Stimulated activated memory B cell treated with anti-CD40 and anti-IgM and Interleukin-4, amounts not matched to agents 10 μg/mL and 1 μg/mL and 100 μg/mL, for 72 hours (primary cell): ENCODE measurements around the gene DUSP6.

Experiments
- ATAC-seq: fragments of 150-1000 bp; cut with Tn5 transposase; 2 replicates; pipeline ENCODE4 v1.10.0; 2021
- H3K27ac Mint-ChIP-seq: one replicate; pipeline ENCODE4 v1.8.0; 2022; ENCODE audit warnings: mild to moderate bottlenecking, mixed read lengths
- H3K27me3 Mint-ChIP-seq: one replicate; pipeline ENCODE4 v1.8.0; 2022; ENCODE audit warnings: mixed read lengths
- H3K36me3 Mint-ChIP-seq: one replicate; pipeline ENCODE4 v1.8.0; 2022; ENCODE audit warnings: mixed read lengths
- H3K4me1 Mint-ChIP-seq: one replicate; pipeline ENCODE4 v1.8.0; 2022; ENCODE audit warnings: mixed read lengths
- H3K4me3 Mint-ChIP-seq: one replicate; pipeline ENCODE4 v1.8.0; 2022; ENCODE audit warnings: mild to moderate bottlenecking, moderate library complexity, mixed read lengths
- H3K9me3 Mint-ChIP-seq: one replicate; pipeline ENCODE4 v1.8.0; 2022; ENCODE audit warnings: mixed read lengths

Gene DUSP6, protein sequence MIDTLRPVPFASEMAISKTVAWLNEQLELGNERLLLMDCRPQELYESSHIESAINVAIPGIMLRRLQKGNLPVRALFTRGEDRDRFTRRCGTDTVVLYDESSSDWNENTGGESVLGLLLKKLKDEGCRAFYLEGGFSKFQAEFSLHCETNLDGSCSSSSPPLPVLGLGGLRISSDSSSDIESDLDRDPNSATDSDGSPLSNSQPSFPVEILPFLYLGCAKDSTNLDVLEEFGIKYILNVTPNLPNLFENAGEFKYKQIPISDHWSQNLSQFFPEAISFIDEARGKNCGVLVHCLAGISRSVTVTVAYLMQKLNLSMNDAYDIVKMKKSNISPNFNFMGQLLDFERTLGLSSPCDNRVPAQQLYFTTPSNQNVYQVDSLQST

GRCh38 chr12:89352492-89353187 lies at the start of gene DUSP6:
TSS of gene DUSP6 (minus strand) at chr12:89352501. CDS start at chr12:89352039, 462 bp downstream.
- peak; percentile 78 for ATAC-seq
- H3K4me1 Mint-ChIP-seq: peaks cover 59% of the 10 kb centered on the region
- peak within 1 kb of the TSS; percentile 73 for H3K27ac Mint-ChIP-seq
- H3K4me3 Mint-ChIP-seq: peak within 1 kb of the TSS; percentile 95
- no peaks in the 10 kb centered on the region for H3K9me3 Mint-ChIP-seq
- no peaks in the 10 kb centered on the region for H3K36me3 Mint-ChIP-seq
- H3K27me3 Mint-ChIP-seq: no peaks in the 10 kb centered on the region

GRCh38 chr12:89401433-89402058 lies 49.2 kb upstream of the DUSP6 start:
- no peak overlapping the region for H3K4me3 Mint-ChIP-seq
- H3K27ac Mint-ChIP-seq: no peak overlapping the region
- H3K36me3 Mint-ChIP-seq: peaks cover 13% of the 10 kb centered on the region
- peaks cover 8% of the 10 kb centered on the region for H3K4me1 Mint-ChIP-seq
- no peaks in the 10 kb centered on the region for H3K9me3 Mint-ChIP-seq
- H3K27me3 Mint-ChIP-seq: no peaks in the 10 kb centered on the region
- ATAC-seq: no peak

GRCh38 chr12:89400415-89400814 lies 48.1 kb upstream of the DUSP6 start:
- H3K4me1 Mint-ChIP-seq: peaks cover 8% of the 10 kb centered on the region
- H3K4me3 Mint-ChIP-seq: no peak overlapping the region
- ATAC-seq: no peak
- no peak overlapping the region for H3K27ac Mint-ChIP-seq
- no peaks in the 10 kb centered on the region for H3K9me3 Mint-ChIP-seq
- no peaks in the 10 kb centered on the region for H3K27me3 Mint-ChIP-seq
- peaks cover 23% of the 10 kb centered on the region for H3K36me3 Mint-ChIP-seq

- no peak overlapping the region for H3K27ac Mint-ChIP-seq
- no peak overlapping the region for H3K4me3 Mint-ChIP-seq
- no peaks in the 10 kb centered on the region for H3K27me3 Mint-ChIP-seq
- ATAC-seq: no peak
- H3K36me3 Mint-ChIP-seq: peaks cover 13% of the 10 kb centered on the region
- no peaks in the 10 kb centered on the region for H3K9me3 Mint-ChIP-seq
- peaks cover 11% of the 10 kb centered on the region for H3K4me1 Mint-ChIP-seq
Observed at GRCh38 chr12:89395712-89396111, 43.4 kb upstream of the DUSP6 start.

GRCh38 chr12:89393551-89394121 lies 41.3 kb upstream of the DUSP6 start:
- no peaks in the 10 kb centered on the region for H3K9me3 Mint-ChIP-seq
- ATAC-seq: no peak
- H3K4me1 Mint-ChIP-seq: peaks cover 22% of the 10 kb centered on the region
- H3K27ac Mint-ChIP-seq: no peak overlapping the region
- H3K4me3 Mint-ChIP-seq: no peak overlapping the region
- H3K36me3 Mint-ChIP-seq: peaks cover 13% of the 10 kb centered on the region
- H3K27me3 Mint-ChIP-seq: no peaks in the 10 kb centered on the region

DNA sequence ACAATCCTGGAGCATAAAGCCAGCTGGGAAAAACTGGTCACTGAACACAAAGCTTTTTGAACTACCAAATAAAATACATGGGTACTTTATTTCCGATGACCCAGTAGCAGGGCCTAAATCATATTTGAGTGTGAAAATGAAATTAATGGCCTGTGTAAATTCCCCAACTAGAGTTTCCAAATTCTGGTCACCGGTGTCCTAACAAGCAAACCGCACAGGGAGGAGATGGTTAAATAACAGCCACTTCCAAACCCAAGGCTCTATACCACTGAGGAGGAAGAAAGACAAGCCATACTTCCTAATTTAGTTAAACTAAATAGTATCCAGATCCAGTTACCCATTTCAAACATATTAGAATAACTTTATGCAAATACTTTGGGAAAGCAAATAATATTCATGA lies 40.1 kb upstream of the DUSP6 start:
- Mint-ChIP-seq H3K4me3 (no peak overlapping the region), H3K9me3 (no peaks in the 10 kb centered on the region), H3K27me3 (no peaks in the 10 kb centered on the region), H3K36me3 (peaks cover 13% of the 10 kb centered on the region), H3K27ac (no peak overlapping the region), H3K4me1 (peaks cover 16% of the 10 kb centered on the region)
- ATAC-seq: no peak

GRCh38 chr12:89391726-89392336 lies 39.5 kb upstream of the DUSP6 start:
- Mint-ChIP-seq H3K4me1 (peaks cover 16% of the 10 kb centered on the region), H3K27ac (no peak overlapping the region), H3K27me3 (no peaks in the 10 kb centered on the region), H3K36me3 (peaks cover 12% of the 10 kb centered on the region), H3K9me3 (no peaks in the 10 kb centered on the region), H3K4me3 (no peak overlapping the region)
- ATAC-seq: no peak

DNA sequence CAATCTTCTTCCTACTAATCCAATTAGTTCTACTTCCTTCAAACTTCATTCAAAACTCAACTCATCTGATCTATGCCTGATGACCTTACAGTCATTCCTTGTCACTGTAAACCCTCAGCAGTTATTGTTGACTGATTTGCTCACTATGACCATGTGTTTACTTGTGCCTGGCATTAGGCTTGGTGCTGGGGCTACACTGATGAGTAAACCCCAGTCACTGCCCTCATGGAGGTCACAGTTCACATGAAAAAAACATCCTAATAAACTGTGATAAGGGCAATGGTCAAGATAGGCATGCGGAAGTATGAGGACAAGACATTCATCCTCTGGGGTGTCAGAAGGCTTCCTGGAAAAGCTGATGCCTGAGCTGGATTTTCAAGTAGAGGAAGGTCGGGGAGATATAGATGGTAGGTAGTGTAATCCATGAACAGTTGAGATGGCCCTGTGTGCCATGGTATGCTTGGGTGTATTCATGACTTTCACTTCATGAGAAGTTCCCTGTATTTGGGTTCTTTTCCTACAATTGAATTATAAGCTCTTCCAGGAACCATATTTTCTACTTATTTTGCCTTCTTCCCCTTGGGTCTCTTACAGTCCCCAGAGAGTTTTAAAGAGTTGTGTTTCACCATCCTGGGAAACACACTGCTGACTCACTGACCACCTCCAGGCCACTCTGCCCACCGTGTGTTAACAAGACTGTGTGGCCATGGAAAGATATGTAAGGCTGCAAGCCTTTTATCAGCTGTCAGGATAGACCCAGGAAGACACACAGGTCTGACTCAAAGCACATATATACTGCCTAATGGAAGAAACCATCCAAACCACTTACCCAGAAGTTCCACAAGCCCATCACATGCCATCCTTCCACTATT lies 38.7 kb upstream of the DUSP6 start:
- peaks cover 16% of the 10 kb centered on the region for H3K4me1 Mint-ChIP-seq
- no peaks in the 10 kb centered on the region for H3K9me3 Mint-ChIP-seq
- H3K27me3 Mint-ChIP-seq: no peaks in the 10 kb centered on the region
- H3K27ac Mint-ChIP-seq: no peak overlapping the region
- peaks cover 4% of the 10 kb centered on the region for H3K36me3 Mint-ChIP-seq
- H3K4me3 Mint-ChIP-seq: no peak overlapping the region
- ATAC-seq: no peak

DNA sequence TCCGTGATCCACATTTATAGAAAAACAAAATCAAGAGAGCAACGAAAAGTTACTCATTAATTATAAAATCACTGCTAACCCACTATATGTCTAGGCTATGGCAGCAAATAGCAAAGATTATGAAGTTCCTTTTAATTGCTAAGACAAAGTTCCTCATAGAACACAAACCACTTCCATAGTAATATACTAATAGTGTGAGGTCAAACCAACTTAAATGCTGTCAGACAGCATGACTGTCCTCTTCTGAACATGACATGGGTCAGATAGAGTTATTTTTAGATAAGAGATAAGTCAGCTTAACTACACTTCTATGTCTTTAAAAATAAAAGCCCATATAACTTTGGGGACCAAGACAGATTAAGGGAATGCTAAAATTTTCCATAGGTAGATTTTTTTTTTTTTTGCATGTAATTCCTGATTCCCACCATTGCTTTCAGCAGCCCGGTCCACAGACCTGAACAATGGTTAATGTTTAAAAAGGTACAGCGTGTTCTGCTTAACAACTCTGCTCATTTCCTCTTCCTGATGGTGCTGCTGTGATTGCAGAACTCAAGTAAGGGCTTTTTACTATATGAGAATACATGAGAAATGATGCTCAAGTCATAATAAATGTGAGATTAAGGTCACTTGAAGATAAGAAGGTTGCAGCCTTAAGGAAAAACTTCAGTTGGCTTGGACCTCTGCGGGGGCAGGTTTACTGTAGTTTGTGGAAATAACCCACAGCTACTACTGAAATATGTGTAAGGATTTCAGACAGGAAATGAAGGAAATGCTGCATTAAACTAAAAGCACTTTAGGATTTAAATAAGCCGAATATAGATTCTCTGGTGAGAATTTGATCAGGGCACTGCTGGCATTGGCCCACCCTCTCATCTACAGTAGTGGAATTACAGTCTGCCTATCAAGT lies 37.7 kb upstream of the DUSP6 start:
- Mint-ChIP-seq H3K27me3 (no peaks in the 10 kb centered on the region), H3K36me3 (no peaks in the 10 kb centered on the region), H3K27ac (no peak overlapping the region), H3K4me3 (no peak overlapping the region), H3K4me1 (peaks cover 16% of the 10 kb centered on the region), H3K9me3 (no peaks in the 10 kb centered on the region)
- no peak for ATAC-seq

GRCh38 chr12:89386138-89386537 lies 33.8 kb upstream of the DUSP6 start:
- Mint-ChIP-seq H3K4me3 (no peak overlapping the region), H3K27ac (no peak overlapping the region), H3K36me3 (no peaks in the 10 kb centered on the region), H3K4me1 (peaks cover 16% of the 10 kb centered on the region), H3K9me3 (no peaks in the 10 kb centered on the region), H3K27me3 (peaks cover 5% of the 10 kb centered on the region)
- ATAC-seq: no peak

GRCh38 chr12:89384807-89385206 lies 32.5 kb upstream of the DUSP6 start:
- Mint-ChIP-seq H3K4me1 (peaks cover 4% of the 10 kb centered on the region), H3K4me3 (no peak overlapping the region), H3K9me3 (no peaks in the 10 kb centered on the region), H3K27ac (no peak overlapping the region), H3K36me3 (no peaks in the 10 kb centered on the region), H3K27me3 (peaks cover 5% of the 10 kb centered on the region)
- ATAC-seq: no peak

- Mint-ChIP-seq H3K9me3 (no peaks in the 10 kb centered on the region), H3K4me3 (no peak overlapping the region), H3K4me1 (no peaks in the 10 kb centered on the region), H3K36me3 (no peaks in the 10 kb centered on the region), H3K27ac (no peak overlapping the region), H3K27me3 (peaks cover 5% of the 10 kb centered on the region)
- no peak for ATAC-seq
Observed at GRCh38 chr12:89384050-89384758, 31.9 kb upstream of the DUSP6 start.
